Heart right ventricle (tissue), 16 donors: ENCODE data around the gene WHAMM. TPM values are rescaled to one million over a fixed set of nuclear protein-coding genes. Genes with fewer than 3 reads are reported as not detected.
A peak's percentile ranks its signal among the peaks of the same experiment; 100 is the strongest.

Experiments used
- ATAC-seq, 8 donors: fragments of 200-7000 bp; cut with Tn5 transposase; one replicate each; pipeline ENCODE4 v1.9.1; 2020; ENCODE audit warnings: mild to moderate bottlenecking in 8 of 8, moderate library complexity in 8 of 8, moderate number of reproducible peaks in 1 of 8
- DNase-seq, 2 donors: peaks; one replicate each; pipeline ENCODE4 v3.0.0-alpha.2; 2020
- H3K27ac ChIP-seq, 10 donors: fragments of 200-600 bp; sonication (generic) in 2 of 10; one replicate each; pipeline versions ENCODE4 v1.5.0 to v1.8.0; 2020 to 2022; ENCODE audit warnings: mild to moderate bottlenecking in 3 of 10
- H3K27me3 ChIP-seq, 7 donors: fragments of 200-600 bp; one replicate each; pipeline ENCODE4 v1.8.0; 2021 to 2022; ENCODE audit warnings: mild to moderate bottlenecking in 2 of 7
- H3K36me3 ChIP-seq, 9 donors: fragments of 200-600 bp; sonication (generic) in 1 of 9; one replicate each; pipeline versions ENCODE4 v1.5.0 to v1.8.0; 2020 to 2022; ENCODE audit warnings: mild to moderate bottlenecking in 2 of 9
- H3K4me1 ChIP-seq, 9 donors: fragments of 200-600 bp; sonication (generic) in 1 of 9; one replicate each; pipeline versions ENCODE4 v1.5.0 to v1.8.0; 2020 to 2022; ENCODE audit warnings: mild to moderate bottlenecking in 4 of 9
- H3K4me3 ChIP-seq, 10 donors: fragments of 200-600 bp; sonication (generic) in 2 of 10; one replicate each; pipeline versions ENCODE4 v1.5.0 to v1.8.0; 2020 to 2022; ENCODE audit warnings: mild to moderate bottlenecking in 7 of 10, moderate library complexity in 2 of 10
- H3K9me3 ChIP-seq, 11 donors: fragments of 200-600 bp in 10 of 11; sonication (generic) in 2 of 11; one replicate each; pipeline versions ENCODE4 v1.5.0 to v1.8.0; 2013 to 2022; ENCODE audit warnings: mild to moderate bottlenecking in 2 of 11, control low read depth in 1 of 11, moderate library complexity in 1 of 11
- CTCF ChIP-seq, 9 donors: fragments of 200-600 bp; sonication (generic) in 2 of 9; IDR thresholded peaks; one replicate each; pipeline versions ENCODE4 v1.5.0 to v1.8.0; 2021 to 2022; ENCODE audit warnings: antibody characterized with exemption in 9 of 9, mild to moderate bottlenecking in 5 of 9, moderate library complexity in 1 of 9
- WGBS, 2 donors: extraction: QIAGEN DNeasy Blood & Tissue Kit; methylation state at CpG; one replicate each; pipeline ENCODE4 v1.1.7; 2013; ENCODE audit warnings: inconsistent platforms in 1 of 2; 5-methylcytosine and 5-hydroxymethylcytosine counted together
- intact Hi-C, 10 donors: fragments of 100-400 bp; cut with DNase I; formaldehyde crosslinking; loops; one replicate each; pipeline versions ENCODE4 v1.11.1 to v1.14.2; 2022
- polyA plus RNA-seq, 2 donors: library from polyadenylated mRNA; stranded (reverse); fragments of 200-250 nt; gene quantifications; one replicate each; pipeline ENCODE4 v1.2.3, GENCODE V29; 2013
- total RNA-seq, 10 donors: library from RNA; stranded (reverse); fragmentation: NEBNext Ultra II Directional in 3 of 10; extraction: Animal tissue kit (Norgen Biotek cat#: 25700) in 3 of 10; gene quantifications; one replicate each; pipeline versions ENCODE4 v1.2.1 to v1.2.4, GENCODE V29; 2021 to 2023
- donor health status: Arrhythmogenic right ventricular cardiomyopathy.
- donor health status: ischemic (EF 13 %, LVEDD 7.1; RV severe dilation, severe dysfunction).
- donor health status: healthy with polysubstance abuse.
- donor health status: DM: no; HTN: yes; CAD: no.
- donor health status: DM: no; HTN: no; CAD: no.
- donor health status: ischemic (EF 25% LVEDD 6.9; RV normal size, moderate dysfunction).
- donor health status: ischemic (EF 25% LVEDD 5.7; RV mildly dilated, moderate dysfunction).
- donor health status: healthy.
- donor health status: DM: yes; HTN: yes; CAD: no.
- donor health status: Ischemic cardiomyopathy.
- donor health status: ischemic (EF 35%, LVEDD 5.7; RV mildly dilated, moderate dysfunction).
- donor health status: nonischemic (EF 11% LVEDD 7.7; RV severe dilation, severe dysfunction).
- donor health status: DM: yes; HTN: yes; CAD: no.
- donor health status: PGD.
- donor health status: ischemic (EF 29% LVEDD 5.4; RV normal size, mild dysfunction).
- donor health status: nonischemic (EF 23%, LVEDD 6.1; RV moderate dilation, normal function).

Gene WHAMM
- total and polyA plus RNA-seq, 12 donors = 3.2 to 8.1 (median 6.3) TPM

GRCh38 chr15:82804575-82804949, 4.9 kb upstream of the WHAMM start:
- no peaks in the 10 kb centered on the region for H3K9me3 ChIP-seq
- H3K27ac ChIP-seq = peak overlapping the region; percentile 51 to 100 (median 89)
- H3K4me3 ChIP-seq = peak overlapping the region; percentile 29 to 58 (median 46)
- no peak for TF ChIP-seq CTCF (IDR thresholded peaks at IDR 0.05)
- peak in 2 of 8 donors; percentile 27 to 34 for ATAC-seq
- no peaks in the 10 kb centered on the region for H3K27me3 ChIP-seq
- intact Hi-C loops = loop anchor here in 2 of 10 donors (5.0 to 10.0 kb wide), 2 partner anchors 50 to 62 kb away; no protein-coding TSS in a partner anchor
- WGBS, 2 donors = 33 to 57% methylated on average over 1 of the region's 1 CpG
- no peak for DNase-seq
- no peaks in the 10 kb centered on the region for H3K36me3 ChIP-seq
- peaks cover 0 to 49% (median 18%) of the 10 kb centered on the region in 9 donors for H3K4me1 ChIP-seq

- intact Hi-C loops = loop anchor here in 4 of 10 donors (5.0 to 10.0 kb wide), 4 partner anchors 51 to 264 kb away; partner anchors contain the start of genes RAMAC (in 1 of the 4) and RPS17 (in 1 of the 4)
- ATAC-seq = peak; percentile 6 to 71 (median 67)
- no peaks in the 10 kb centered on the region for H3K9me3 ChIP-seq
- TF ChIP-seq CTCF (IDR thresholded peaks at IDR 0.05) = no peak
- 37 to 46% methylated on average over 2 of the region's 2 CpGs for WGBS, 2 donors
- peak; percentile 27 to 72 for DNase-seq
- peaks cover under 1 to 36% (median 17%) of the 10 kb centered on the region in 9 donors for H3K4me1 ChIP-seq
- peak within 1 kb of the TSS; percentile 29 to 58 (median 46) for H3K4me3 ChIP-seq
- H3K27me3 ChIP-seq = no peaks in the 10 kb centered on the region
- H3K27ac ChIP-seq = peak within 1 kb of the TSS; percentile 51 to 100 (median 89)
- no peaks in the 10 kb centered on the region for H3K36me3 ChIP-seq
These were observed 3.4 kb upstream of the WHAMM start, which contains the start of gene FSD2 for GRCh38 chr15:82805994-82806406. TSS of gene FSD2 (minus strand) at chr15:82806069. CDS start at chr15:82787390, 18,679 bp downstream.

GRCh38 chr15:82807920-82808633, 1.4 kb upstream of the WHAMM start:
- Histone ChIP-seq H3K27me3 (no peaks in the 10 kb centered on the region), H3K36me3 (peaks cover 0 to 11% (median 2%) of the 10 kb centered on the region in 9 donors), H3K4me3 (no peak overlapping the region), H3K9me3 (no peaks in the 10 kb centered on the region), H3K27ac (peak overlapping the region in 9 of 10 donors; percentile 98 to 100 (median 99)), H3K4me1 (peaks cover 11 to 36% (median 31%) of the 10 kb centered on the region in 9 donors)
- TF ChIP-seq CTCF (IDR thresholded peaks at IDR 0.05) = no peak
- ATAC-seq (no peak), DNase-seq (no peak)
- intact Hi-C loops = loop anchor here in 4 of 10 donors (5.0 to 10.0 kb wide), 4 partner anchors 53 to 266 kb away; partner anchors contain the start of genes RAMAC (in 1 of the 4) and RPS17 (in 1 of the 4)
- 76 to 83% methylated on average over 11 of the region's 11 CpGs for WGBS, 2 donors

GRCh38 chr15:82808634-82809041, 790 bp upstream of the WHAMM start:
- WGBS, 2 donors = 41 to 49% methylated on average over 9 of the region's 9 CpGs
- peak in 1 of 8 donors; percentile 5 for ATAC-seq
- Histone ChIP-seq H3K9me3 (no peaks in the 10 kb centered on the region), H3K27ac (peak overlapping the region in 9 of 10 donors; percentile 98 to 100 (median 99)), H3K27me3 (no peaks in the 10 kb centered on the region), H3K4me3 (peak overlapping the region in 6 of 10 donors; percentile 85 to 96 (median 90)), H3K4me1 (peaks cover 11 to 40% (median 33%) of the 10 kb centered on the region in 9 donors), H3K36me3 (peaks cover 0 to 15% (median 7%) of the 10 kb centered on the region in 9 donors)
- DNase-seq = no peak
- TF ChIP-seq CTCF (IDR thresholded peaks at IDR 0.05) = no peak
- intact Hi-C loops = loop anchor here in 4 of 10 donors (5.0 to 10.0 kb wide), 4 partner anchors 54 to 266 kb away; partner anchors contain the start of genes RAMAC (in 1 of the 4) and RPS17 (in 1 of the 4)
